Vagina (tissue), 2 donors: ENCODE data around the gene XPA.

Source experiments
- POLR2AphosphoS5 ChIP-seq, 2 donors: sonication (generic); formaldehyde crosslinking; IDR thresholded peaks; one replicate each; pipeline ENCODE4 v1.9.0; 2017; ENCODE audit warnings: antibody characterized with exemption in 2 of 2, mild to moderate bottlenecking in 2 of 2, low read depth in 1 of 2; ENCODE audit not compliant: insufficient read depth in 1 of 2
- TF ChIP-seq, protein P1 (sequence below), 3 experiments: fragments of 450-650 bp in 2 of 3; fragments of 200-600 bp in 1 of 3; sonication (generic) in 1 of 3; IDR thresholded peaks; one replicate each; pipeline ENCODE4 v1.5.1; 2017 to 2019; ENCODE audit warnings: antibody characterized with exemption in 3 of 3, mild to moderate bottlenecking in 2 of 3, moderate library complexity in 2 of 3

DNA sequence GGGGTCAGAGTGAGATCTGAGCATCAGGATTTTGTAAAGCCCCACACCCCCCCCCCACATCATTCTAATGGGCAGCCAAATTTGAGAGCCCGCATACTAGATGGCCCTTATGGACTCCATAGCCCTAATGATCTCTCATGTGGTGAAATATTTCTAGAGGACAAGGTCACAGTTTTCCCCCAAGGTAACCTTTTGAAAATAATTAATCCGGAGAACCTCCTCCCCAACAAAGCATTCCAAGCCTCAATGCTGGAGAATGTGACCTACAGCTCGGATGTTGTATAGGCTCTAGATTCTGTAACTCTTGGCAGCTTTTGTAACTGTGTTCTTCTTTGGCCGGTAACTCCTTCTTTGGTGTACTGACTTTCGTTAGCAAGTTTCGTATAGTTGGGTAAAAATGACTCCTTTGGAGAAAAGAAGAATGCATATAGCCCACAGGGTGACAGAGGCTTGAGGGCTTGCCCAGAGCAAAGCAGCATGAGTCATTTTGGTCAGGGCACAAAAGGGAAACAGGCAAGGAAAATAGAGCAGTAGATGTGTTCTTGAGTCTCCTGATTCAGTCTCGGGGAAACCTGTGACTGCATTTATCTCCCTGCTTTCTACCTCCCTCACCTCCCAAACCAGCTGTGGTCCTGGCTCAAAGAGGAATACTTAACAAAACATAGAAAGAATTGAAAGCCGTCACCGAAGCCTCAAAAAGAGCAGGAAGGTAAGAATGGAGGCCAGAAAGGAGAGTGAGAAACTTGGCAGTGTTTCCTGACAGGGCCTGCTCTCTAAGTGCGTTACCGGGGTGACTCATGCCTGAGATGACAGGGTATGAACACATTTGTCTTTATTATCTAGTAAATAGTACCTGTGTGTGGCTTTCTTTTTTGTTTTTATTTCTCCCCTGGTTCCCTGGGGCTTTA, 6.6 kb upstream of the XPA start:
- TF ChIP-seq, protein P1, sequence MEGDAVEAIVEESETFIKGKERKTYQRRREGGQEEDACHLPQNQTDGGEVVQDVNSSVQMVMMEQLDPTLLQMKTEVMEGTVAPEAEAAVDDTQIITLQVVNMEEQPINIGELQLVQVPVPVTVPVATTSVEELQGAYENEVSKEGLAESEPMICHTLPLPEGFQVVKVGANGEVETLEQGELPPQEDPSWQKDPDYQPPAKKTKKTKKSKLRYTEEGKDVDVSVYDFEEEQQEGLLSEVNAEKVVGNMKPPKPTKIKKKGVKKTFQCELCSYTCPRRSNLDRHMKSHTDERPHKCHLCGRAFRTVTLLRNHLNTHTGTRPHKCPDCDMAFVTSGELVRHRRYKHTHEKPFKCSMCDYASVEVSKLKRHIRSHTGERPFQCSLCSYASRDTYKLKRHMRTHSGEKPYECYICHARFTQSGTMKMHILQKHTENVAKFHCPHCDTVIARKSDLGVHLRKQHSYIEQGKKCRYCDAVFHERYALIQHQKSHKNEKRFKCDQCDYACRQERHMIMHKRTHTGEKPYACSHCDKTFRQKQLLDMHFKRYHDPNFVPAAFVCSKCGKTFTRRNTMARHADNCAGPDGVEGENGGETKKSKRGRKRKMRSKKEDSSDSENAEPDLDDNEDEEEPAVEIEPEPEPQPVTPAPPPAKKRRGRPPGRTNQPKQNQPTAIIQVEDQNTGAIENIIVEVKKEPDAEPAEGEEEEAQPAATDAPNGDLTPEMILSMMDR (IDR thresholded peaks at IDR 0.05): no peak
- TF ChIP-seq POLR2AphosphoS5 (IDR thresholded peaks at IDR 0.05; ENCODE audit: insufficient read depth in 1 of 2, low read depth in 1 of 2): no peak
